Activated T-helper 9 cell treated with anti-CD3 and anti-CD28 coated beads, Interleukin-2, amount 50 U/mL, for 16 hours (primary cell): Measurements from ENCODE around the gene DCUN1D1.
"Not testable (repeated sequence)": the region's sequence is repeated elsewhere in the genome, so short reads cannot be mapped to it uniquely, and the experiment has no call there.

Source experiments
- DNase-seq: peaks from one replicate; pipeline ENCODE4 v3.0.0-alpha.2; 2020; ENCODE audit warnings: low read depth

Gene DCUN1D1

DNA sequence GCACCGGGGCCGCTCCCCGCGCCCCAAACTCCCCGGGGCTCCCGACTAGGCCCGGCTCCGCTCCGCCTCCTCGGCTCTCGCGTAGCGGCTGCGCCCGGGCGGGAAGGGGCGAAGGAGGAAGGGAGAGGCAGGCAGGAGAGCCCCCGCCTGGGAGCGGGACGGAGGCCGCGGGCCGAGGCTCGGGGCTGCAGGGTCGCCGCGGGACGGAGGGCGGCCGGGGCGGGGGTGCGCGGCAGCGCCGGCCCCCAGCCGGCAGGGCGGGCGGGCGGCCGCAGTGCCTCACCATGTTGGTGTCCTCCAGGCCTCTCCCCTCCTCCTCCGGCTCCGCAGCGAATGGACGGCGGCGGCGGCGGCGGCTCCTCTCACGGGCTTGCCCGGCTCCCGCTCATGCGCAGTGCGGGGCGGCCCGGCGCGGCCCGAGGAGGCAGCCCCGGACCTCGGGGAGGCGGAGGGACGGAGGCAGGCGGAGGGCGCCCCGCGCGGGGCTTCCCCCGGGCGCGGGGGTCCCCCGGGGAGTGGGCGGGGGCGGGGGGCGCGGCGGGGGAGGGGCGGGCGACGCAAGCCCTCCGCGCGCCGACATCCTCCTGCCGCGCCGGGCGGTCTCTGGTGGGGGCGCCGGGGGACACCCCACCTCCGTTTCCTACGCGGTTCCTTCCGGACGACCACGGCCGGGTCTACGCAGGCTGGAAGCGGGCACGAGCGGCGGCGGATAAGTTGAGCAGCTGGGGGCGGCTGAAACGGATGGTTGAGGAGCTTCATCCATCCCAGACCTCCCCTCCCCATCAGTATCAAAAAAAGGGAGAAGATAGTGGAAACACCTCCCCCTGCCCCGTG lies at the start of gene DCUN1D1:
TSS of gene DCUN1D1 (minus strand) at position 335 of the 834 bp plus-strand sequence. CDS start at position 286, 49 bp downstream.
- peak; percentile 87 for DNase-seq

DNA sequence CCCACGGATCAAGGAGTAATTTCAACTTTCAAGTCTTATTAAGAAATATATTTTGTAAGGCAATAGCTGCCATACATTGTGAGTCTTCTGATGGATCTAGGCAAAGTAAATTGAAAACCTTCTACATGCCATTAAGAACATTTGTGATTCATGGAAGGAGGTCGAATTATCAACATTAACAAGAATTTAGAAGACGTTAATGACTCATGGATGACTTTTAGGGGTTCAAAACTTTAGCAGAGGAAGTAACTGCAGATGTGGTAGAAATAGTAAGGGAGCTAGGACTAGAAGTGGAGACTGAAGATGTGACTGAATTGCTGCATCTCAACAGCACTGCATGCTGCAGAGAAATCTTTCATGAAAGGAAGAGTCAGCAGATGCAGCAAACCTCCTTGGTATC lies 48.1 kb upstream of the DCUN1D1 start:
- DNase-seq, result no peak

DNA sequence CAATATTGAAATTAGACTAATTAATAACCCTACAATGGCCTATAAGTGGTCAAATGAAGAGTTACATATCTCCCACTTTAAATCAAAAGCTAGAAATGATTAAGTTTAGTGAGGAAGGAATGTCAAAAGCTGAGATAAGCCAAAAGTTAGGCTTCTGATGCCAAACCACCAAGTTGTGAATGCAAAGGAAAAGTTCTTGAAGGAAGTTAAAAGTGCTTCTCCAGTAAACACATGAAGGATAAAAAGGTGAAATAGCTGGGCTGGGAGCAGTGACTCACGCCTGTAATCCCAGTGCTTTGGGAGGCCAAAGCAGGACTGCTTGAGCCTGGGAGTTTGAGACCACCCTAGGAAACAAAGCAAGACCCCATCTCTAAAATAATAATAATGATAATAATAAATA lies 46.9 kb upstream of the DCUN1D1 start:
- no peak for DNase-seq

DNA sequence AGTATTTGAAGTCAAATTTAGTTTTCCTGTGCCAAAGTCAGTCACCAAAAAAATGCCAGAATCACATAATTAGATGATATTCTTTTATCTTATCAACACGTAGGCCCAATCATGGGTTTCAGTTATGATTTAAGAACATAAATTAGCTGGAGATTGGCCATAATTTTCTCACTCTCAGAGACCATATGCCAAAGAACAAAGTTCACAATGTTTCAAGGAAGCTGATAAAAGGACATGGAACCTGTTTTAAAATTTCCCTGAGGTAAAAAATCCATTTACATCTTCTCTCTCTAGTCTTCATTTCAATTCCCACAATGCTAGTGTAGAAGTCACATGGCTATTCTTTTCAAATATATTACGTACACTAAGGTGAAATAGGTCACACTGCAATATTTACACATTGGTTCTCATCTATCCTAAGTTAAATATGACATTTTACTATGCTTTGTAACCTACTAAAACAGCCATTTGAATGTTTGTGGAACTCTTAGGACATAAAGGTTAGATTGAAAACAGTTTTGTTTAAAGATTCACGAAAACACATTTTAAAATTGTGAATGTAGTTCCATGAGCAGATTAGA lies 42.7 kb upstream of the DCUN1D1 start:
- DNase-seq, result no peak

DNA sequence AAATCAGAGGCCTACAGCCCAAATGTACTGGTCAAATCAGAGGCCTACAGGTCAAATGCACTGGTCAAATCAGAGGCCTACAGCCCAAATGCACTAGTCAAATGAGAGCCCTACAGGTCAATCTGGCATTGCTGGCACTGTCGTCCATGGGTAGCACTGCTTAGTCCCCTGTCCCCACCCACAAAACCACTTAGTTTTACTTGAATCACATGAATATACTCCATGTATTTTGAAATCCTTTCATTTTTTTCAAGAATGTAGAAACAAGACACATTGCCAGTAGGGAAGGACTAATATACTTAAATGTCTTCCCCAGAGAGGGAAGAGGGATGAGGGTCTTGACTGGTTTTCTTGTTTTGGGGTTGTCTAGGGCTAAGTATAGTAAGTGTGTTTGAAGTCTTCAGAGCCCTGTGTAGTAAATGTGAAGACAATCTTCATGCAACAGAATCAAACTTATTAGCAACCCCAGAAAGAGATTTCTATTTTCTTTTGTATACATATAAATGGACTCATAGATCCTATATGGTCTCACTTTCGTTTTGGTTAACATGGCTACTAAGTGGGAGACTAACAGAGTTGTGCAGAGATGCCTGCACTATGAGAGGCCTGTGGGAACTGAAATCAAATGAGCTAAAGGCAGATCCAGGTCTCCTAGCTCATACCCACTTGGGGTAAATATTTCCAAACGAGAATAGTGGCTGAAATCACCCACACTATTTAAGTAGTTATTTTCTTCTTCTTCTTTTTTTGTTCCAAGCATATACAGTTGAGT lies 38.3 kb upstream of the DCUN1D1 start:
- no peak for DNase-seq

DNA sequence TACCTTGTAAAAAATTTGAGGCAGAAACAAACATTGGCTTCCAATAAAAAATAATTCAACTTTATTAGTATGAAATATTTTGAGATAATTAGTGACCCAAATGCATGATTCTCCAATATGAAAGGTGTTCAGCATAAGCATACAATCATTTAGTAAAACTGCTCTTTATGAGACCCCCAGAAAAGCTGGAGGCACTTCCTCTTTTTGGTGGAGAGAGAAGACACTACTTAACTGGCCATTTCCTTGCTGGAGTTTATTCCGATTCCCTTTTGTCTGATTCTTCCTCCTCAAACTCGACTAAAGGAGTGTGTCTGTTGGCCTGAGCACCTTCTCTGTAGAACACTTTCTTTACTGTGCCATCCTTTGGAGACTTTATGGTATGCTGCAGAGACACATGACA lies 34.8 kb upstream of the DCUN1D1 start:
- DNase-seq, result no peak

DNA sequence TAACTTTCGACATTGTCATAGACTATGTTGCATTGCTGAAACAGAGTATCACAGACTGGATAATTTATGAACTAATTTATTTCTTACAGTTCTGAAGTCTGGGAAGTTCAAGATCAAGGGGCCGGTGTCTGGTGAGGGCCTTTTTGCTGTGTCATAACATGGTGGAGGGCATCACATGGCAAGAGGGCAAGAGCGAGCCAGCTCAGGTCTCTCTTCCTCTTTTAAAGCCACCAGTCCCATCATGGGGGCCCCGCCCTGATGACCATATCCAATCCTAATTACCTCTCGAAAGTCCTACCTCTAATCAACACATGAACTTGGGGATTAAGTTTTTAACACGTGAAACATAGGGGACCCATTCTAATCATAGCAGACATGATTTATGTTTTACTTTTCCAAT lies 33.5 kb upstream of the DCUN1D1 start:
- DNase-seq, result no peak

DNA sequence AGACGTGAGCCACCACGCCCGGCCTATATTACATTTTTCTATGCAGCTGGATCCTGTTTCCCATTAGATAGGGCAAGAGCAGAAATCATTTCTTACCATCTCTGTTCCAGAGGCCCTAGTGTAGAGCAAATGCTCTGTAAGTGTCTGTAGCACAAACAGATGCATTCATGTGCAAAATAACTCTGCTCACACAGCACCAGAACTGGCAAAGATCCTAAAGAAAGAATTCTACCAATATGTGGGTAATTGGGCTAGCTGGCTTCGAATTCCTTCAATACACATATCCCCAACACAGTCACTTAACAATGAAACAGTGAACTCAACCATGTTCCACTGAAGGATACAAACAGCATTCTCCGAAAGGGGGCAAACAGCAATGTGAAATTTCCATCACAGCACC lies 32.7 kb upstream of the DCUN1D1 start:
- DNase-seq, result no peak

DNA sequence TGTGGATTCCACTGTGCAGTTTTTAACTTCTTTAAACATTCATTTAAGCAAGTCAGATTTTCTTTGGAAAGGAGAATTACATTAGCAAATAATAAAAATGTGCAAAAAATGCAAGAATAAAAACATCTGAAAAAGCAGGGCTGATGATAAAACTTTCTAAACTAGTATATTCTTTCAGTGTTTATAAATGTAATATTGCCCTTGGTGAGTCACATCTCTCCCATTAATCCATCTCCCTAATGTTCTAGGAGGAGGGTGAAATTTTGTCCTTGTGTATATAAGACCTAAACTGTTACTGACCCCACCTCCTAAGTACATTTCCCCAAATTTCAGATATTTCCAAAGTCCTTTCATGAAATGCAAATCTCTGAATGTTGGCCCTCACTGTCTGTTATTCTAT lies 28.5 kb upstream of the DCUN1D1 start:
- no peak for DNase-seq

DNA sequence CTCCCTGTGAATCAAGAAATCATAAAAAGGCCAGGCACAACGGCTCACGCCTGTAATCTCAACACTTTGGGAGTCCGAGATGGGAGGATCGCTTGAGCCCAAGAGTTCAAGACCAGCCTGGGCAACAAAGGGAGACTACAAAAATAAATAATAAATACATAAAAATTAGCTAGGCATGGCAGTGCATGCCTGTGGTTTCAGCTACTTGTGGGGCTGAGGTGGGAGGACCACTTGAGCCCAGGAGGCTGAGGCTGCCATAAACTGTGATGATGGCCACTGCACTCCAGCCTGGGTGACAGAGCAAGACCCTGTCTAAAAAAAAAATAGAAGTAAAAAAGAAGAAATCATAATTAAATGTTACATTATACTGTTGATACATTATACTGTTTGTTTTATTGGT lies 28.0 kb upstream of the DCUN1D1 start:
- DNase-seq, result no peak

DNA sequence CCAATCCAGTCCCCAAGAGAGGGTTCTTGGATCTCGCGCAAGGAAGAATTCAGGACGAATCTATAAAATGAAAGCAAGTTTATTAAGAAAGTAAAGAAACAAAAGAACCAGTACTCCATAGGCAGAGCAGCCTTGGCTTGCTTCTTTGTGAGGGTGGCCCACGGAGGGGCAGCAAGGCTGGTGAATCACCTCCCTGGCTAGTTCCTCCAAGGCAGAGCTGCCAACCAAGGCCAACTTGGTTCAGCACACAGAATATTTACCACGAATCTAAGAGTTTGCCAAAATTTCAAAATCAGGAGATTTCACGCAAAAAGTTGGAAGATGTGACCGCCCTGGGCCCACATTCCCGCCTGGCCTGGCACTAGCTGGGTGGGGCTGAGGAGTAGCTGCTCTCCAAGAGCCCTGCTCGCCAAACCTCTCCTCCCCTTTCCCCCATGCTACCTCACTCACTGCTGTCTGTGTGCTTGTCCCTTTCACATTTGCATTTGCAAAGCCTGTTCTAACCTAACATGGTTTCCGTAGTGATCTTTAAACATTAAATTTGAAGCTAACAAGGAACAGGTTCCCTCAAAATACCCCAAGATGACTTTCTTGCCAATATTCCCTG lies 26.2 kb upstream of the DCUN1D1 start:
- DNase-seq, result no peak

DNA sequence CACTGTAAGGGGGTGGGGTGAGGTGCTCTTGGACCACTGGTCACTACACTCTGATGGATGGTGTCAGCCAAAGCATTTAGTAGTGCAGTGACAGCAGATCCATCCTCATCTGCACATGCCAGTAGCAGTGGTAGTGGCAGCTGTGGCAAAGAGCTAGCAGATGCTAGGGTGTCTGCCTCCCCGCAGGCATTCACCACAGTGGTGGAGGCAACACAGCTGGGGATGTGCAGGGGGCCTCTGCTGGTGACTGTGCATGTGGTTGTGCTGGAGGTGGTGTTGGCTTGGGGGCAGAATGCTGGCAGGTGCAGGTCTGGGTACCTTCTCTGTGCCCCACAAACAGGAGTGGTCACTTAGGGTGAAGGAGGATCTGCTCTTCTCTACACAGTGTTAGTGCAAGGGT lies 19.4 kb upstream of the DCUN1D1 start:
- no peak for DNase-seq

DNA sequence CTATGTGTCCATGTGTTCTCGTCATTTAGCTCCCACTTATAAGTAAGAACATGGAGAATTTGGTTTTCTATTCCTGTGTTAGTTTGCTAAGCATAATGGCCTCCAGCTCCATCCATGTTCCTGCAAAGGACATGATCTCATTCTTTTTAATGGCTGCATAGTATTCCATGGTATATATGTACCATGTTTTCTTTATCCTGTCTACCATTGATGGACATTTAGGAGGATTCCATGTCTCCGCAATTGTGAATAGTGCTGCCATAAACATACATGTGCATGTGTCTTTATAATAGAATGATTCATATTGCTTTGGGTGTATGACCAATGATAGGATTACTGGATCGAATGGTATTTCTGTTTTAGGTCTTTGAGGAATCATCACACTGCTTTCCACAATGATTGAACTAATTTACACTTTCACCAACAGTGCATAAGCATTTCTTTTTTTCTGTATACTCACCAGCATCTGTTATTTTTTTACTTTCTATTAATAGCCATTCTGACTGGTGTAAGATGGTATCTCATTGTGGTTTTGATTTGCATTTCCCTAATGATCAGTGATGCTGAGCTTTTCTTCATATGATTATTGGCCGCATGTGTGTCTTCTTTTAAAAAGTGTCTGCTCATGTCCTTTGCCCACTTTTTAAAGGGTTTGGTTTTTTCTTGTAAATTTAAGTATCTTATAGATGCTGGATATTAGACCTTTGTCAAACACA lies 13.3 kb upstream of the DCUN1D1 start:
- DNase-seq, result not testable (repeated sequence)

DNA sequence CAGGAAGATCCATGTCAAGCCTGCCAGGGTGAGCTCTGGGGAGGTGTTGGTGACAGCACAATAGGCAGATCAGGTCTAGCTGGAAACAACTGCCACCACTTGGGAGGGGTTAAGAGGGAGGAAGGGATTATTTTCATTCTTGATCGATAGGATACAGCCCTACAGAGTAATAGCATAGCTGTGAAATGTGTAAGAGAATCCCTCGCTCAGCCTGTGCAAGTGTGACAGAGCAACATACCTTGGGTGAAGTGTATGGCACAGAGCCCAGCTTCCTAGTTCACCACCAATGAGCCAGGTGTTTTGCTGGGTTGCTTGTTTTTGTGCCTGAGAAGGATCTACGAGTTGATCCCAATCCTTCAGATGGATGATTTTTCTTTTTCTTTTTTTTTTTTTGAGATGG lies 9.2 kb upstream of the DCUN1D1 start:
- DNase-seq, result no peak

DNA sequence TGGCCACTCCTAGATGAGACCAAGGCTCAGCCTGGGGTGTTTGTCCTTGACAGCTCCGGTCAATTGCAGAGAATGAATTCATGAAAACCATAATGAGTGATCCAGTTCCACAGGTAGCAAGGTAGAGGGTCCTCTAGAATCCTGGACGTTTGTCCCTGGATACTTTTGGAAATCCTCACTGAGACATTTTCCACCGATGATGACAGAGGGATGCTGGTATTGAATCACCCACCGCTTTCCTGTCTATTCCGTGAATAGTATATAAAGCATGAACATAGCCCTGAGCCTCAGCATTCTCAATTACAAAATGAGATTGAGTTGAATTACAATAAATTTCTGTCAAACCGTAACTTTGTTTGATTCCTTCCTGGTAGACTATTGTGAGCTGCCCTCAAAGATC lies 5.7 kb upstream of the DCUN1D1 start:
- no peak for DNase-seq

DNA sequence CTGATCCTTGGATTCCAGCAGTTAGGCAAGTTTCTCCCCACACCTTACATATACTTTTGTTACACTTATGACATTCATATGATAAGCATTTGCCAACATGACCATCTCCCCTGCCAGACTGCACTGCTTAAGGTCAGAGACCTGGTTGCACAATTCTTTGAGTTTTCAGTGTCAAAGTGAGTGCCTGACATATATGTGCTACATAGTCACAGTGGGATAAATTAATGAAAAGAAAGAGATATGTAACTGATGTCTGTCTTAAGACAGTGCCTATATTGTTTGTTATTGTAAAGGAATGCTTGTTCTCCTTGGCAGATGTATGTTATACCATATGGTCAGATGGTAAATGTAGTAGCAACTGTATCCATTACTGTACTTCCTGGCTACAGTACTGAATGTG lies 3.5 kb upstream of the DCUN1D1 start:
- DNase-seq, result no peak

DNA sequence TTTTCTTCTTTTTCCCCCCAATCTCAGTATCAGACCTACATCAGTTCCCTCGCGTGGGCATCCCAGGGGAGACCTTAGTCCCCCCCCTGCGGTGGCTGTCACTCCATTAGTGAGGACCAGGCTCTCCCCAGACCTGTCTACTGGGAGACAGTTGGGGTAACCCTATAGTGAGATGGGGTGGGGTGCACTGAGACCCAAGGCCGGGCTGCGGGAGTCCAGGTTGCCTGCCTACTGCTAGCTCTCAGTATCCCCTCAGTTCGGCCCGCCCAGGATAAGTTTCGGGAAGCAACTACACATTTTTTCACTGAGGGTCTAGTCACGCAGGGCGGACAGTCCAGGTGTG lies 671 bp upstream of the DCUN1D1 start:
- DNase-seq, result no peak

DNA sequence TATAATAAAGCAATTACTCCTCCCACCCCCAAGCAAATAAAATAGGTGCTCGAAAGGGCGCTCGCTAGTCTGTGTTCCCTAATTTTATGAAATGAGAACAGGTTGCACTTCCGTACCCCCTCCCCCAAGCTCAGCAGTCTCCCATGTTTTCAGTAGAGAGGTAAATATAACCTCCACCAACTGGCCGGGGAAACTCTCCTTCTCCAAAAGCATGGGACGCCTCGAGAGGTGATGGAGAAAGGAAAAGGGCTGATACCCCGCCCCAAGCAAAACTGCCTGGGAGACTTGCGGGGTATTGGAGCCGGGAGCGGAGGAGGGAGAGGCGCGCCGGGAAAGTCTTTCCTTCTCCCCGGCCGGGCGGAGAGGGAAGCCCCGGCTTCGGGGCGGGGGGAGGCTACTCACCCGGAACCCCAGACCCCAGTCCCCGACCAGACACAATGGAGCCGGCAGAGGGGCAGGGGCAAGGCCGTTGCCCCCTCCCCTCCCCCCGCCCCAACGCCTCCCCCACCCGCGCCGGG lies 605 bp downstream of the DCUN1D1 start:
- DNase-seq, result no peak

DNA sequence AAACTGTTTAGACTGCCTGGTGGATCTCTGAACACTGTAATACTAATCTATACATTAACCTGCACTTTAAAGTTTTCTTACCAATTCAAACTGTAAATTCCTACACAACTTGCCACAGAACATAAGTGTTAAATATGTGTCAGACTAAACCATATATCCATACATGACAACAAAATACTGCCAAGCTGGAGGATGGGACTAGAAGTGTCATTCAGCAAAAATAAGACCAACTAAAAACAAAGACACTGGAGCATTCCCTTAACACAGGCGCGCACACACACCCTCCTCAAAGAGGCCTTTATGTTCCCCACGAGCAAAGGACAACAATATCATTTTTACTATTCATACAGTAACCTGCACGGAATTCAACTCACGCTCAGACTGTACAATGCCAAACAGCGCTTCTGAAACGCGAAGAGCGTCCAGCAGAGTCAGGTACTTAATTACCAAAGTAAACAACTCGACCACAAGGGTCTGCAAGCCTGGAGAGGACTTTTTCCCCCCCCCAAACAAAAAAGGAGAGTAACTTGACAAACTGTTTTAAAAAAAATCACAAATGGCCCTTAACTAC lies 1.1 kb downstream of the DCUN1D1 start:
- no peak for DNase-seq

DNA sequence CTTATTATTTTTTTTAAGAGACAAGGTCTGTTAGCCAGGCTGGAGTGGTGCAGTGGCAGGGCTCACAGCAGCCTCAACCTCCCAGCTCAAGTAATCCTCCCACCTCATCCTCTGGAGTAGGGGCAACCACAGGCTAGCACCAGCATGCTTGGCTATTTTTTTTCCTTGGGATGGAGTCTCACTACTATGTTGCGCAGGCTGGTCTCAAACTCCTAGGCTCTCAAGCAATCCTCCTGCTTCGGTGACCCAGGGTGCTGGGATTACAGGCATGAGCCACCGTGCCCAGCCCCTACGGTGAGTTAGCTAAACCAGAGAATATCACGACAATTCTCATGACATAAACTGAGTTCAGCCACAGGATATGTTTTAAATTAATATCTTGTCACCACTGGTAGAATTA lies 2.0 kb downstream of the DCUN1D1 start:
- no peak for DNase-seq

DNA sequence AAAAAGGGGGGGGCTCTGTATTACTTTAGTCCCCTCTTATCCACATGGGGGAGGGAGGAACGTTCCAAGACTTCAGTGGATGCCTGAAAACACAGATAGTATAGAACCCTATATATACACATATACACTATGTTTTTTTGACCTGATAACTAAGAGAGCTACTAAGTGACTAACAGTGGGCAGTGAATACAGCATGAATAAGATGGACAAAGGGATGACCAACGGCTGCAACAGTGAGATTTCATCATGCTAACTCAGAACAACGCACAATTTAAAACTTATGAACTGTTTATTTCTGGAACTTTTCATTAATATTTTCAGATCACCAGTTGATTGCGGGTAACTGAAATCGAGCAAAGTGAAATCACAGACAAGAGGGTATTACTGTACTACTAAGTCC lies 7.3 kb downstream of the DCUN1D1 start:
- no peak for DNase-seq

DNA sequence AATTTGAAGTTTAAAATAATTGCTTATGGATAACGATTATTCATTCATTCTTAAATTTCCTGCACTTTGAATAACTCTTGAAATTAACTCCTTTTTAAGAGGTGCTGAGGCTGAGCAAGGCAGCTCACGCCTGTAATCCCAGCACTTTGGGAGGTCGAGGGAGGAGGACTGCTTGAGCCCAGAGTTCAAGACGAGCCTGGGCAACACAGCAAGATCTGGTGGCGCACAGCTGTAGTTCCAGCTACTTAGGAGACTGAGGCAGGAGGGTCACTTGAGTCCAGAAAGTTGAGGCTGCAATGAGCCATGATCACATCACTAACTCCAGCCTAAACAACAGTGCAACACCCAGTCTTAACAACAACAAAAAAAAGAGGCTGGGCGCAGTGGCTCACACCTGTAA lies 8.0 kb downstream of the DCUN1D1 start:
- no peak for DNase-seq
